GM23248 (cell line): ENCODE measurements around the gene SNAP29. TPM values are rescaled to one million over a fixed set of nuclear protein-coding genes. Genes with fewer than 3 reads are reported as not detected.

Experiments used
- DNase-seq: peaks from one replicate; pipeline ENCODE4 v3.0.0-alpha.2; 2015
- H2AFZ ChIP-seq: fragments of 200-600 bp; sonication (generic); 2 replicates; pipeline ENCODE4 v1.6.1; 2016; ENCODE audit warnings: antibody characterized with exemption
- H3F3A ChIP-seq: fragments of 200-600 bp; sonication (generic); 2 replicates; pipeline ENCODE4 v1.6.1; 2016; ENCODE audit warnings: mild to moderate bottlenecking, antibody characterized with exemption, mixed run types; ENCODE audit not compliant: insufficient read depth
- H3K27ac ChIP-seq: fragments of 200-600 bp; sonication (generic); 2 replicates; pipeline ENCODE4 v1.5.1; 2016; ENCODE audit warnings: mild to moderate bottlenecking
- H3K27me3 ChIP-seq: fragments of 200-600 bp; sonication (generic); replicated peaks from 2 replicates; pipeline ENCODE4 v1.6.1; 2016; ENCODE audit warnings: mild to moderate bottlenecking; ENCODE audit not compliant: insufficient read depth
- H3K36me3 ChIP-seq: fragments of 200-600 bp; sonication (generic); 2 replicates; pipeline ENCODE4 v1.6.1; 2016; ENCODE audit warnings: low read depth, mild to moderate bottlenecking
- H3K4me1 ChIP-seq: fragments of 200-600 bp; sonication (generic); 2 replicates; pipeline ENCODE4 v1.6.1; 2016; ENCODE audit warnings: mild to moderate bottlenecking; ENCODE audit not compliant: insufficient read depth
- H3K4me2 ChIP-seq: fragments of 200-600 bp; sonication (generic); one replicate; pipeline ENCODE4 v1.6.1; 2016; ENCODE audit warnings: mild to moderate bottlenecking; ENCODE audit not compliant: unreplicated experiment
- H3K4me3 ChIP-seq: fragments of 200-600 bp; sonication (generic); 2 replicates; pipeline ENCODE4 v1.5.1; 2016; ENCODE audit warnings: mild to moderate bottlenecking
- H3K79me2 ChIP-seq: fragments of 200-600 bp; sonication (generic); 2 replicates; pipeline ENCODE4 v1.6.1; 2016; ENCODE audit warnings: mild to moderate bottlenecking; ENCODE audit not compliant: insufficient read depth
- H3K9ac ChIP-seq: fragments of 200-600 bp; sonication (generic); 2 replicates; pipeline ENCODE4 v1.6.1; 2016; ENCODE audit warnings: mild to moderate bottlenecking
- H3K9me2 ChIP-seq: fragments of 200-600 bp; sonication (generic); 2 replicates; pipeline ENCODE4 v1.6.1; 2016; ENCODE audit warnings: mixed run types, mild to moderate bottlenecking, moderate library complexity; ENCODE audit not compliant: insufficient read depth
- H3K9me3 ChIP-seq: fragments of 200-600 bp; sonication (generic); one replicate; pipeline ENCODE4 v1.6.1; 2017; ENCODE audit warnings: low read depth
- H4K20me1 ChIP-seq: fragments of 200-600 bp; sonication (generic); 2 replicates; pipeline ENCODE4 v1.6.0; 2016; ENCODE audit not compliant: insufficient read depth
- EZH2 ChIP-seq: fragments of 200-600 bp; sonication (generic); IDR thresholded peaks from 2 replicates; pipeline ENCODE4 v1.6.1; 2018; ENCODE audit warnings: antibody characterized with exemption, mild to moderate bottlenecking; ENCODE audit not compliant: insufficient read depth, poor library complexity, severe bottlenecking
- EZH2phosphoT487 ChIP-seq: fragments of 200-600 bp; sonication (generic); IDR thresholded peaks from 2 replicates; pipeline ENCODE4 v1.6.1; 2018; ENCODE audit warnings: antibody characterized with exemption, moderate library complexity, mild to moderate bottlenecking, low read depth; ENCODE audit not compliant: insufficient read depth
- WGBS, 2 experiments: methylation state at CpG; one replicate each; pipeline ENCODE4 v1.1.6; 2015 to 2017; ENCODE audit warnings: low lambda C conversion rate in 2 of 2, low coverage in 1 of 2; ENCODE audit errors: missing lambda C conversion rate in 2 of 2; 5-methylcytosine and 5-hydroxymethylcytosine counted together
- in situ Hi-C: fragments of 300-500 bp; cut with MboI; formaldehyde crosslinking; loops from 2 replicates; pipeline ENCODE4 v1.15.0; 2020
- polyA plus RNA-seq: library from polyadenylated mRNA; unstranded; fragments of >200 nt; fragmentation: Nextera tagmentation; extraction: Ambion mirVana; gene quantifications from 2 replicates; pipeline ENCODE4 v1.2.1, GENCODE V29; 2016
- total RNA-seq: library from RNA; depleted of rRNA; stranded (reverse); fragments of >200 nt; shearing (Covaris generic); gene quantifications from 2 replicates; pipeline ENCODE4 v1.2.3, GENCODE V29; 2014

Gene SNAP29
- total and polyA plus RNA-seq, 2 experiments from 2014 or later = 13.8 to 35.8 TPM

DNA sequence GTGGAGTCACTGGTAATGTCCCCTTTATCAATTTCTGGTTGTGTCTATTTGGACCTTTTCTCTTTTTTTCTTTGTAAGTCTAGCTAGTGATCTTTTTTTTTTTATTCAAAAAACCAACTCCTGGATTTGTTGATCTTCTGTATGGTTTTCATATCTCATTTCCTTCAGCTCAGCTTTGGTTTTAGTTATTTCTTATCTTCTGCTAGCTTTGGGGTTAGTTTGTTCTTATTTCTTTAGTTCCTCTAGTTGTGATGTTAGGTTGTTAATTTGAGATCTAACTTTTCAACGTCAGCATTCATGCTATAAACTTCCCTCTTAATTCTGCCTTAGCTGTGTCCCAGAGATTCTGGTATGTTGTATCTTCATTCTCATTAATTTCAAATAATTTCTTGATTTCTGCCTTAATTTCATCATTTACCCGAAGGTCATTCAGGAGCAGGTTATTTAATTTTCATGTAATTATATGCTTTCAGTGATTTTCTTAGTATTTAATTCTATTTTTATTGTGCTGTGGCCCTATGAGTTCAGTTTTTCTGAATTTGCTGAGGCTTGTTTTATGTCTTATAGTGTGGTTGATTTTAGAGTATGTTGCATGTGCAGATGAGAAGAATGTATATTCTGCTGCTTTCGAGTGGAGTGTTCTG, 29.2 kb upstream of the SNAP29 start:
- Histone ChIP-seq H3K79me2 (no peaks in the 10 kb centered on the region), H3K4me1 (no peaks in the 10 kb centered on the region), H3K9me2 (no peaks in the 10 kb centered on the region), H3K9me3 (no peaks in the 10 kb centered on the region), H3K27me3 (no peaks in the 10 kb centered on the region), H3K36me3 (peaks cover 18% of the 10 kb centered on the region; the same call in 1 of the 2 replicates), H3K4me3 (no peak overlapping the region), H3F3A (no peaks in the 10 kb centered on the region), H3K4me2 (no peak overlapping the region), H2AFZ (no peak overlapping the region), H4K20me1 (no peaks in the 10 kb centered on the region), H3K27ac (no peak overlapping the region), H3K9ac (no peak overlapping the region)
- in situ Hi-C loops = no loop called here
- no peak for DNase-seq
- TF ChIP-seq EZH2 (no peak), EZH2phosphoT487 (no peak)
- WGBS, 2 experiments = 97 to 100% methylated on average over 3 of the region's 3 CpGs

DNA sequence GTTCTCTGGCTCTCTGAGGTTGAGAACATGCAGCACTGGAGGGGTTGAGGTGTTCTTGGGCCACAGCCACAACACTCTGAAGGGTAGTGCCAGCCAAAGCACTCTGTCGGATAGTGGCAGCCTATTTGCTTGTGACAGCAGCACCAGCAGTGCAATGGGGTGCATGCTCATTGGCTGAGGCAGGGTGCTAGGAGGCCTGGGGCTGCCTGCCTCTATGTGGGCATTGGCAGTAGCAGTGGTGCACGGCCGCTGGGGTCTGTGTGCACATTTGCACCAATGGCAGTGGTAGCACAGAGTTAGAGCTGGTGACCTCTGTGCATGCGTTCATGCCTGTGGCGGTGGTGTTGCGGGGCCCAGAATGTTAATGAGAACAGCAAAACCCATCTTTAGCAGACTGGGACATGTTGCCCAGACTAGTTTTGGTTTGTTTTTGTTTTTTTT, 25.6 kb upstream of the SNAP29 start:
- H2AFZ ChIP-seq = no peak overlapping the region
- no peak for DNase-seq
- H3K27ac ChIP-seq = no peak overlapping the region
- in situ Hi-C loops = no loop called here
- H3K79me2 ChIP-seq = peaks cover 24% of the 10 kb centered on the region
- H4K20me1 ChIP-seq = no peaks in the 10 kb centered on the region; the same call in 1 of the 2 replicates
- no peak overlapping the region for H3K4me3 ChIP-seq
- TF ChIP-seq EZH2phosphoT487 = no peak
- no peak for TF ChIP-seq EZH2
- no peak overlapping the region for H3K4me2 ChIP-seq
- 95 to 96% methylated on average over 6 of the region's 6 CpGs for WGBS, 2 experiments
- H3F3A ChIP-seq = no peaks in the 10 kb centered on the region
- H3K9me2 ChIP-seq = no peaks in the 10 kb centered on the region
- no peaks in the 10 kb centered on the region for H3K4me1 ChIP-seq
- H3K36me3 ChIP-seq = peaks cover 18% of the 10 kb centered on the region; the same call in 1 of the 2 replicates
- H3K27me3 ChIP-seq = no peaks in the 10 kb centered on the region
- H3K9ac ChIP-seq = no peak overlapping the region
- H3K9me3 ChIP-seq = no peaks in the 10 kb centered on the region

DNA sequence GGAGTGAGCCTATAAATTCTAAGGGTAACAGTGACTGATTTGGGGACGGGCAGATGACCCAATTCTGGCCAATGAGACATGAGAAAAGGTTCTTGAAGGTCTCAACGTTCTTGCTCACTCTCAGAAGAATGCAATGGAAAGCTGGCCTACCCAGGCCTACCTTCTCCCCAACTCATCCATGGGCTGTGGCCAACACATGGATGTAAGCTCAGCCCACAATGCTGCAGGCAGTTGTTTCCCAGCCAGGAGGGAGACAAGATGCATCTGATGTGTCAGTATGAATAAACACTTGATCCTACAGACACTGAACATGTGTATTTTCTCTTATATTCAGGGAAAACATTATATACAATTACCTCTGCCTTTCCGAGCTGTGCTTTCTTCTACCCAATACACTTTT, 24.6 kb upstream of the SNAP29 start:
- Histone ChIP-seq H3K27me3 (no peaks in the 10 kb centered on the region), H3K9me3 (no peaks in the 10 kb centered on the region), H4K20me1 (no peaks in the 10 kb centered on the region; the same call in 1 of the 2 replicates), H3K4me2 (no peak overlapping the region), H2AFZ (no peak overlapping the region), H3K36me3 (peaks cover 13% of the 10 kb centered on the region; the same call in 1 of the 2 replicates), H3K9me2 (no peaks in the 10 kb centered on the region), H3K79me2 (peaks cover 34% of the 10 kb centered on the region), H3K4me1 (no peaks in the 10 kb centered on the region), H3F3A (no peaks in the 10 kb centered on the region), H3K4me3 (no peak overlapping the region), H3K9ac (no peak overlapping the region), H3K27ac (no peak overlapping the region)
- TF ChIP-seq EZH2phosphoT487 (no peak), EZH2 (no peak)
- in situ Hi-C loops = no loop called here
- no peak for DNase-seq
- WGBS, 2 experiments = 79 to 80% methylated on average over 3 of the region's 3 CpGs

DNA sequence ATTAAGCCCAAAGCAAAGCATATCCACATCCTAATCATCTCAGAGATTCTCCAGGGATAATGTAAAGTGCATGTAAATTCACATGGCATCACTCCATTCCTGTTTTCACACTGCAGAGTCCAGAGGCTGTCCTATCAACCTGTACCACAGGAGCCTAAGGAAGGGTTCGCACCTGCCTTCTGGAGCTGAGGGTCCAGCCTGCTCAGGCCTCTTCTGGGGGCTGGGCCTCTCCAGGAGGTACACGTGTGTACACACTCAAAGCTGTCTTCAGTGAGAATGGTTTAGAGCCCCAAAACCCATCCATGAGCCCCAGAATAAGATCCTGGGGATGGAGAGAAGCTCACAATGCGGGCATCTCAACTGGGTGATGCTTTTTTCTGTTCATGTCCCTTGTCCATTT, 24.1 kb upstream of the SNAP29 start:
- no peak for DNase-seq
- Histone ChIP-seq H3K27me3 (no peaks in the 10 kb centered on the region), H3K9ac (no peak overlapping the region), H3K9me2 (no peaks in the 10 kb centered on the region), H3K79me2 (peaks cover 39% of the 10 kb centered on the region), H3K9me3 (no peaks in the 10 kb centered on the region), H3K27ac (no peak overlapping the region), H3K36me3 (peaks cover 7% of the 10 kb centered on the region; the same call in 1 of the 2 replicates), H3K4me2 (no peak overlapping the region), H3F3A (no peaks in the 10 kb centered on the region), H3K4me1 (no peaks in the 10 kb centered on the region), H3K4me3 (no peak overlapping the region), H2AFZ (no peak overlapping the region), H4K20me1 (no peaks in the 10 kb centered on the region; the same call in 1 of the 2 replicates)
- WGBS, 2 experiments = 76% methylated on average over 3 of the region's 3 CpGs
- in situ Hi-C loops = no loop called here
- TF ChIP-seq EZH2phosphoT487 (no peak), EZH2 (no peak)
